Nephron progenitor cell (in vitro differentiated cells): ENCODE data around the gene TRAF3IP1.
"Not testable (repeated sequence)": the region's sequence is repeated elsewhere in the genome, so short reads cannot be mapped to it uniquely, and the experiment has no call there.

ENCODE experiments used
- DNase-seq: peaks from one replicate; pipeline ENCODE4 v3.0.0; 2021
- H3K27ac Mint-ChIP-seq: 2 replicates; pipeline ENCODE4 v1.8.0; 2021; ENCODE audit warnings: mild to moderate bottlenecking, moderate library complexity, mixed read lengths
- H3K27me3 Mint-ChIP-seq: 2 replicates; pipeline ENCODE4 v1.8.0; 2021; ENCODE audit warnings: mild to moderate bottlenecking, low read depth, mixed read lengths; ENCODE audit not compliant: poor library complexity
- H3K36me3 Mint-ChIP-seq: 2 replicates; pipeline ENCODE4 v1.8.0; 2021; ENCODE audit warnings: low read depth, mixed read lengths
- H3K4me1 Mint-ChIP-seq: 2 replicates; pipeline ENCODE4 v1.8.0; 2021; ENCODE audit warnings: mixed read lengths
- H3K4me3 Mint-ChIP-seq: 2 replicates; pipeline ENCODE4 v1.8.0; 2021; ENCODE audit warnings: mild to moderate bottlenecking, moderate library complexity, mixed read lengths
- H3K9me3 Mint-ChIP-seq: 2 replicates; pipeline ENCODE4 v1.8.0; 2021; ENCODE audit warnings: mild to moderate bottlenecking, moderate library complexity, mixed read lengths
- CTCF ChIP-seq: fragments of 200-600 bp; sonication (generic); IDR thresholded peaks from 2 replicates; pipeline ENCODE4 v1.5.0; 2021; ENCODE audit warnings: antibody characterized with exemption

TRAF3IP1 gene

DNA sequence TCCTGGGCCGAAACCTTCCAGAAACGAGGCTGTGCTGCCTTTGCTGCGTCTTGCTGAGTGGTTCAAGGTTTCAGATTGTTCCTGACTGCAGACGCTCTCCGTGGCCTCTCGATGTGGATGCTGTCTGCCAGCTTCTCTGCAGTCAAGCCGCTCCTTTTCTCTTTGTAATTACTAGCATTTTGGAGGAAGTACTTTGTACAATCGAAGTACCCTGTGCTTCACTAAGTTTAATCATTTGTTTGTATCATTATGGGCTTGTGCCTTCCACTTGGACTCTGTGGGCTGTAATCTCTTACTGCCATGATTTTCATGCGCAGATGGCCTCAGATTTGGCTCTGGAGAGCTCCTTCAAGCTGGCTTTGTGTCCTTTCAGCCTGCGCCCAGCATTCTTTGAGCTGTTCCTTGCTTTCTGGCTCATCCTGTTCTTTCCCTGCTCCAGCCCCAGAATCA lies 49.3 kb downstream of the TRAF3IP1 start:
- Mint-ChIP-seq H3K36me3 (peaks cover 28% of the 10 kb centered on the region), H3K27ac (peak overlapping the region; percentile 11), H3K9me3 (peaks cover 23% of the 10 kb centered on the region), H3K4me3 (no peak overlapping the region), H3K27me3 (no peaks in the 10 kb centered on the region), H3K4me1 (peaks cover 12% of the 10 kb centered on the region)
- no peak for TF ChIP-seq CTCF
- DNase-seq: no peak

- Mint-ChIP-seq H3K4me1 (peaks cover 14% of the 10 kb centered on the region), H3K9me3 (peaks cover 28% of the 10 kb centered on the region), H3K27ac (peak overlapping the region; percentile 11), H3K36me3 (peaks cover 34% of the 10 kb centered on the region), H3K4me3 (no peak overlapping the region), H3K27me3 (no peaks in the 10 kb centered on the region)
- no peak for DNase-seq
- TF ChIP-seq CTCF: no peak
These were observed 49.9 kb downstream of the TRAF3IP1 start for GRCh38 chr2:238370094-238370822.

- peaks cover 35% of the 10 kb centered on the region for H3K36me3 Mint-ChIP-seq
These were observed 50.6 kb downstream of the TRAF3IP1 start for GRCh38 chr2:238370823-238371372.

DNA sequence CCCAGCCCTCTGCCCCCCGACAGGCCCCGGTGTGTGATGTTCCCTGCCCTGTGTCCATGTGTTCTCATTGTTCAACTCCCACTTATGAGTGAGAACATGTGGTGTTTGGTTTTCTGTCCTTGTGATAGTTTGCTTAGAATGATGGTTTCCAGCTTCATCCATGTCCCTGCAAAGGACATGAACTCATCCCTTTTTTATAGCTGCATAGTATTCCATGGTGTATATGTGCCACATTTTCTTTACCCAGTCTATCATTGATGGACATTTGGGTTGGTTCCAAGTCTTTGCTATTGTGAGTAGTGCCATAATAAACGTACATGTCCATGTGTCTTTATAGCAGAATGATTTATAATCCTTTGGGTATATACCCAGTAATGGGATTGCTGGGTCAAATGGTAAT lies 52.0 kb downstream of the TRAF3IP1 start:
- H3K4me1 Mint-ChIP-seq: peaks cover 22% of the 10 kb centered on the region
- not testable (repeated sequence) for H3K4me3 Mint-ChIP-seq, H3K27me3 Mint-ChIP-seq, DNase-seq, H3K27ac Mint-ChIP-seq
- H3K36me3 Mint-ChIP-seq: peaks cover 35% of the 10 kb centered on the region
- peaks cover 28% of the 10 kb centered on the region for H3K9me3 Mint-ChIP-seq

More at GRCh38 chr2:238370823-238371372, 50.6 kb downstream of the TRAF3IP1 start:
- H3K27me3 Mint-ChIP-seq: no peaks in the 10 kb centered on the region
- H3K4me1 Mint-ChIP-seq: peaks cover 21% of the 10 kb centered on the region
- no peak overlapping the region for H3K27ac Mint-ChIP-seq
- peak; percentile 77 for TF ChIP-seq CTCF
- peak; percentile 61 for DNase-seq
- peaks cover 28% of the 10 kb centered on the region for H3K9me3 Mint-ChIP-seq
- no peak overlapping the region for H3K4me3 Mint-ChIP-seq

DNA sequence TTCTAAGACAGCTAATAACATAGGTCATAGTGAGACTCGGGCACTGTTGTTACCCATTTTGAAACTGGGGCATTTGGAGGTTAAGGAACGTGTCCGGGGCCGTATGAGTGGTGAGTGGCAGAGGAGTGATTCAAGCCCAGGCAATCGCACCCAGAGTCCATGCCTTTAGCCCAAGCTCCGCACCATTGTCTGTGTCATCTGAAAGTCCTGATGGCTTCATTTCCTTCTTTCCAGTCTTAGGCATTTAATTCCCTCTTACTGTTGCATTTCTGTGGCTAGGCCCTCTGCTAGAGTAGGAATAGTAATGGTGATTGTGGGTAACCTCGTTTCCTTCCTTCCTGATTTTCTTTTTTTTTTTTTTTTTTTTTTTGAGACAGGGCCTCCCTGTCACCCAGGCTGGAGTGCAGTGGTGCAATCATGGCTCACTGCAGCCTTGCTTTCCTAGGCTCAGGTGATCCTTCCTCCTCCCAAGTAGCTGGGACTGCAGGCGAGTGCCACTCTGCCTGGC lies 56.6 kb downstream of the TRAF3IP1 start:
- Mint-ChIP-seq H3K27me3 (no peaks in the 10 kb centered on the region), H3K4me3 (no peak overlapping the region), H3K27ac (no peak overlapping the region), H3K4me1 (peaks cover 33% of the 10 kb centered on the region), H3K36me3 (peaks cover 36% of the 10 kb centered on the region), H3K9me3 (peaks cover 28% of the 10 kb centered on the region)
- DNase-seq: no peak
- no peak for TF ChIP-seq CTCF

GRCh38 chr2:238378230-238379095 lies 58.1 kb downstream of the TRAF3IP1 start:
- Mint-ChIP-seq H3K4me3 (no peak overlapping the region), H3K27ac (no peak overlapping the region), H3K27me3 (no peaks in the 10 kb centered on the region), H3K9me3 (peaks cover 19% of the 10 kb centered on the region), H3K4me1 (peaks cover 33% of the 10 kb centered on the region), H3K36me3 (peaks cover 40% of the 10 kb centered on the region)
- no peak for DNase-seq
- TF ChIP-seq CTCF: no peak
